GM19035 (cell line): Measurements from ENCODE around the gene CLDN7.
"Not testable (repeated sequence)": the region's sequence is repeated elsewhere in the genome, so short reads cannot be mapped to it uniquely, and the experiment has no call there.

Source experiments
- ATAC-seq: cut with Tn5 transposase; IDR thresholded peaks from one replicate; pipeline ENCODE4 v1.9.1; 2021; ENCODE audit not compliant: unreplicated experiment

The CLDN7 gene

GRCh38 chr17:7256766-7257456 lies 5.4 kb downstream of the CLDN7 start:
- ATAC-seq = no peak

DNA sequence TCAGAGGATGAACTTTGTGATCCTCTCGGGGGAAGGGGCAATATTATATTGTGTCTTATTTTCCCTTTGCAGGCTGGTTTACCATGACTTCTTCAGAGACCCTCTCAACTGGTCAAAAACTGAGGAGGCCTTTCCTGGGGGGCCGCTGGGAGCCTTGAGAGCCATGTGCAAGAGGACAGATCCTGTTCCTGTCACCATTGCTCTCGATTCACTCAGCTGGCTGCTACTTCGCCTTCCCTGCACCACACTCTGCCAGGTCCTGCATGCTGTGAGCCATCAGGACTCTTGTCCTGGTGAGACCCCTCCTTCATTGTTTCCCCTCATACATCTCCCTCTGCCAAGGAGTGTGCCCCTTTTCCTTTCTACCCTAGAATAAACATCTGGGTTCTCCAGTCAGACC lies 7.8 kb downstream of the CLDN7 start:
- no peak for ATAC-seq

- no peak for ATAC-seq
Measured at GRCh38 chr17:7253082-7253481, 9.2 kb downstream of the CLDN7 start.

- peak; percentile 67 for ATAC-seq
Measured at GRCh38 chr17:7252176-7253043, 9.9 kb downstream of the CLDN7 start, which contains the start of gene ELP5. TSS of gene ELP5 (plus strand) at chr17:7252215. CDS start at chr17:7252551, 336 bp downstream.

- ATAC-seq = peak; percentile 82
Measured at GRCh38 chr17:7251661-7252175, 10.6 kb downstream of the CLDN7 start, which contains the start of gene CTDNEP1. TSS of gene CTDNEP1 (minus strand) at chr17:7251734. CDS start at chr17:7251296, 438 bp downstream.

- ATAC-seq = no peak
Measured at GRCh38 chr17:7250695-7251627, 11.3 kb downstream of the CLDN7 start.

DNA sequence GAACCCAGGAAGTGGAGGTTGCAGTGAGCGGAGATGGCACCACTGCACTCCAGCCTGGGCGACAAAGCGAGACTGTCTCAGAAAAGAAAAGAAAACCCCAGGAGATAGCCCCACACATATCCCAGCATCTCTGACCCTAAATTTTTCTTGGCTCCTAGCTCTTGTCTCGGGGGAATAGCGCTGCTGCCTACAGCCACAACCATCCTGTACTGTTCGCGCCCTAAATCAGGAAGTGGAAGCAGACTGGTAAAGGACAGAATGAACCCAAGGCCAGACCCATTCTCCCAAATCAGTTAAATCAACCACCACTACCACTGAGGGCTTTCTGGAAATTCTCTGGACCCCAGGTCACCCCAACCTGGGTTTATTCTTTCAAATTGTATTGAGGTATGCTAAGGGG lies 12.4 kb downstream of the CLDN7 start:
- no peak for ATAC-seq

- ATAC-seq = no peak
Measured at GRCh38 chr17:7249214-7249613, 13.1 kb downstream of the CLDN7 start.

GRCh38 chr17:7248796-7249195 lies 13.5 kb downstream of the CLDN7 start:
- ATAC-seq = no peak

- no peak for ATAC-seq
Measured at GRCh38 chr17:7246779-7247178, 15.5 kb downstream of the CLDN7 start.

DNA sequence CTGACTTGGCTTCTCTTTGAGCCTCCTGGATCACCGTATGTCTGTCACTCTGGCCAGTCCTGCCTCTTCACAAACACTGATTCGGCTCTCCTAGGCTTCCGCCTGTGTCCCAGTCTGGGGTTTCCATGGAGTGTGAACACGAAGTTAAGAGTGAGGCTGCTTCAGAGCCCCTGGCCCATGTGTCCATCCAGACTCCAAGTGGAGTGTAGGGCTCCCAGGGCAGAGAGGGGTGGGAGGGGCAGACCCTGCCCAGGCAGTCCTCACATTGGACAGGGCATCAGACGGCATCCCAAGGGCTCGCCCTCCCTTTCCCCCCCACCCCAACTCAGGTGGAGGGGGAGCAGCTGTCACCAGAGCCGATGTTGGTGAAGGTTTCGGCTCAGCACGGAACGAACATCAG lies 18.4 kb downstream of the CLDN7 start:
- ATAC-seq = not testable (repeated sequence)

- no peak for ATAC-seq
Measured at GRCh38 chr17:7243453-7243729, 18.9 kb downstream of the CLDN7 start.

- peak; percentile 44 for ATAC-seq
Measured at GRCh38 chr17:7242717-7243452, 19.4 kb downstream of the CLDN7 start.

GRCh38 chr17:7241783-7242716 lies 20.2 kb downstream of the CLDN7 start, which contains the start of gene GABARAP:
TSS of gene GABARAP (minus strand) at chr17:7242449. CDS start at chr17:7242330, 119 bp downstream.
- ATAC-seq = peak; percentile 43

DNA sequence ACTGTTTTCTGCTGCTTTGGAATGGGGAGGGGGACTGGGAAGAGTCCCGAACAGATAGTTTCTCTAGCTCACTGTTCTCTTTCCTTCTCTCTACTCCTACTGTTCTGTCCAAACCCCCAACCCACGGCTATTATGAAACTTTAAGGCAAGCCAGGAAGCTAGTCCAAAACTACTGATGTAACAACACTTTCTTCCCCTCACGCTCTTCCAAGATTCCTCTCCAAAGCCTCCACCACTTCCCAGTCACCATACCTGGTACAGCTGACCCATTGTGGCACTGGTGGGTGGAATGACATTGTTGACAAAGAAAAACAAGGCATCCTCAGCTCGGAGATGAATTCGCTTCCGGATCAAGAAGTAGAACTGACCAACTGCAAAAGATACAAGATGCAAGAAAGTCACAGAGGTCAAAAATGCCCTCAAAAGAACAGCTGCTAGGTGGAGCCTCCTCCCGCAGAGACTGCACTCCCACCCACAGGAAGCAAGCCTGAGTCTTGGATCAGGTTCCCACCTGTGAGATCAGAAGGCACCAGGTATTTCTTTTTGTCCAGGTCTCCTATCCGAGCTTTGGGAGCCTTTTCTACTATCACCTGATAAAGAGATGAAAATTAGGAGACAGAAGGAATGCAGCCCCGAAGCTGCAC lies 21.1 kb downstream of the CLDN7 start:
- no peak for ATAC-seq

DNA sequence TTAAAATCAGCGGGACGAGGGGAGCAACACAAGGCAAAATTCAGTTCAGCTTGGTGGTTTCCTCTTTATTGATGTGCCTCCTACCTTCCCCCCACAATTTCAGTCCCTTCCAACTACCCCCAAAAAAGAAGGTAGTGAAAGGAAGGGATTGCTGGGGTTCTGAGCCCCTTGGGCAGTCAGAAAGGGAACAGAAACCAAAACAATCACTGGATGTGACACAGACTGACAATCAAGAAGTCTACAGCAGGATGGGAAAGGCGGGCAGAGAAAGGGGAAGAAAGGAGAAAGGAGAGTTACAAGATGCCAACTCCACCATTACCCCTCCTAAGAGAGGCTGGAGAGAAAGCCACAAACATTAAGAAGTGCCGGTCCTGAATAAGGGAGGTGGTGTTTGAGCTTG lies 21.9 kb downstream of the CLDN7 start:
- no peak for ATAC-seq

DNA sequence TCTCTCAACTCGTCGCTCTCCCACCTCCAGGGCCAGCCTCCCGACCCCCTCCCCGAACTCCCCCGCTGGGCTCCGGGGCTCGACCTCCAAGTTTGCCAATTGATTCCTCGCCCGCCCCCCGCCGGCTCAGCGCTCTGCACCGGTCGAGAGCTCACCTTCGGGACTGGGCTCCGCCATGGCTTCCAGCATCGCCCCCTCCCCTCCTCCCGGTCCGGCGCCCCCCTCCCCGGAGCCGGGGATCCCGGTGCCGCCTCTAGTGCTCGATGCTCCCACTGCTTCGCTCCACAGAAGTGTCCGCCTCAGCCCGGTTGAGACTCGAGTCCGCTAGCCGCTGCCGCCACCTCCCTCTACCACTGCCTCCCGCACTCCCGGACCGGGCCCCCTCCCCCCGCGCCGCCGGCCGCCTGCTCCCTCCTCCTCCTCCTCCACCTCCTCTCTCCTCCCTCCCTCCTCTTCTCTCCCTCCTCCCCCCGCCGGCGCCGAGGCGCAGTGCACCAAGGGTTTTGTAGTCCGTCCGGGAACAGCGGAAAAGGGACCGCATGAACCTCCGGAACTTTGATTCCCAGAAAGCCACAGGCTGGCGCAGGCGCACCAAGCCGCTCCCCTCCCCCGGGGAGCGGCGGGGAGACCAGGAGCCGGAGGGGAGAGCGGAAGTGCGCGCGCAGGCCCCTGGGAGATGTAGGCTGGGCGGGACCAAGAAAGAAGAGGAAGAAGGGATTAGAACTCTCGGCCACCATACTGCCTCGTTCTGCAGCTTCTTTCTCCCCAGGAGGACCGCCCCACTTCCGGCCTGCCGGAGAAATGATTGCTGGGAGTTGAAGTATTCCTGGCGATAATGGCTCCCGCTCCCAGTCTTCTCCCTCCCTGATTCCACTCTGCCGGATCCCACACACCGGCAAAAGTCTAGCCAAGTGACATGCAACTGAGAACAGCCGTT lies 22.9 kb downstream of the CLDN7 start, which contains the start of gene PHF23:
TSS of gene PHF23 (minus strand) at position 367 of the 937 bp plus-strand sequence. CDS start at position 189, 178 bp downstream.
- peak; percentile 57 for ATAC-seq
